H1 (cell line): ENCODE data around the gene PPRC1. TPM values are rescaled to one million over a fixed set of nuclear protein-coding genes. Genes with fewer than 3 reads are reported as not detected.

Experiments
- CHD1 ChIP-seq: IDR thresholded peaks from 2 replicates; pipeline ENCODE4 v1.6.1; 2012; ENCODE audit warnings: low read depth, low read length, improper control_type of control experiment
- GABPA ChIP-seq: IDR thresholded peaks from 2 replicates; pipeline ENCODE4 v1.6.1; 2011; ENCODE audit warnings: mild to moderate bottlenecking, low read length, moderate library complexity, borderline replicate concordance; ENCODE audit not compliant: insufficient read depth
- NRF1 ChIP-seq: IDR thresholded peaks from 2 replicates; pipeline ENCODE4 v1.6.1; 2011; ENCODE audit warnings: mild to moderate bottlenecking, low read depth, low read length, improper control_type of control experiment
- PHF8 ChIP-seq: fragments of 200-600 bp; sonication (generic); conservative IDR thresholded peaks from 2 replicates; pipeline ENCODE4 v1.7.1; 2012; ENCODE audit warnings: low read depth, mild to moderate bottlenecking, inconsistent platforms, low read length, moderate library complexity
- POLR2A ChIP-seq, 2 experiments: IDR thresholded peaks; 1 replicate in 1 of 2; 2 replicates in 1 of 2; pipeline ENCODE4 v1.6.1; 2011; ENCODE audit warnings: low read depth in 2 of 2, low read length in 2 of 2, mild to moderate bottlenecking in 2 of 2; ENCODE audit errors: control extremely low read depth in 1 of 2
- SAP30 ChIP-seq: fragments of 300-600 bp; sonication (generic); IDR thresholded peaks from 2 replicates; pipeline ENCODE4 v1.7.1; 2012; ENCODE audit warnings: low read length, moderate library complexity, mild to moderate bottlenecking, inconsistent platforms; ENCODE audit not compliant: insufficient read depth, insufficient replicate concordance
- SIN3A ChIP-seq, 2 experiments: IDR thresholded peaks in 1 of 2; conservative IDR thresholded peaks in 1 of 2; 2 replicates each; pipeline ENCODE4 v1.6.1; 2011 to 2012; ENCODE audit warnings: low read length in 2 of 2, improper control_type of control experiment in 1 of 2, low read depth in 1 of 2, mild to moderate bottlenecking in 1 of 2
- TCF12 ChIP-seq: IDR thresholded peaks from 2 replicates; pipeline ENCODE4 v1.6.1; 2011; ENCODE audit warnings: low read depth, mild to moderate bottlenecking, low read length
- polyA plus RNA-seq, 7 experiments: library from polyadenylated mRNA; depleted of rRNA in 3 of 7; stranded (reverse) in 5 of 7; unstranded in 2 of 7; fragments of >200 nt in 5 of 7; fragments of 200-250 nt in 2 of 7; gene quantifications; 1 replicate in 5 of 7; 2 replicates in 1 of 7; 4 replicates in 1 of 7; pipeline versions ENCODE4 v1.2.1 to v1.2.3, GENCODE V29; 2011 to 2013; ENCODE audit warnings: missing spikeins in 2 of 7, mixed read lengths in 2 of 7
- total RNA-seq: library from RNA; stranded (reverse); fragmentation: NEBNext Ultra II Directional; extraction: Animal tissue kit (Norgen Biotek cat#: 25700); gene quantifications from 2 replicates; pipeline ENCODE4 v1.2.1, GENCODE V29; 2021
- TF ChIP-seq, protein P1 (sequence below): fragments of 300-600 bp; sonication (generic); IDR thresholded peaks from 2 replicates; pipeline ENCODE4 v1.7.1; 2012; ENCODE audit warnings: low read length, moderate library complexity, mild to moderate bottlenecking, inconsistent platforms; ENCODE audit not compliant: insufficient replicate concordance

The PPRC1 gene
- total and polyA plus RNA-seq, 2 of the 8 experiments (the other 6 are each of a cell fraction or from before 2014, with no cell fraction given): 46.5 to 88.4 TPM

DNA sequence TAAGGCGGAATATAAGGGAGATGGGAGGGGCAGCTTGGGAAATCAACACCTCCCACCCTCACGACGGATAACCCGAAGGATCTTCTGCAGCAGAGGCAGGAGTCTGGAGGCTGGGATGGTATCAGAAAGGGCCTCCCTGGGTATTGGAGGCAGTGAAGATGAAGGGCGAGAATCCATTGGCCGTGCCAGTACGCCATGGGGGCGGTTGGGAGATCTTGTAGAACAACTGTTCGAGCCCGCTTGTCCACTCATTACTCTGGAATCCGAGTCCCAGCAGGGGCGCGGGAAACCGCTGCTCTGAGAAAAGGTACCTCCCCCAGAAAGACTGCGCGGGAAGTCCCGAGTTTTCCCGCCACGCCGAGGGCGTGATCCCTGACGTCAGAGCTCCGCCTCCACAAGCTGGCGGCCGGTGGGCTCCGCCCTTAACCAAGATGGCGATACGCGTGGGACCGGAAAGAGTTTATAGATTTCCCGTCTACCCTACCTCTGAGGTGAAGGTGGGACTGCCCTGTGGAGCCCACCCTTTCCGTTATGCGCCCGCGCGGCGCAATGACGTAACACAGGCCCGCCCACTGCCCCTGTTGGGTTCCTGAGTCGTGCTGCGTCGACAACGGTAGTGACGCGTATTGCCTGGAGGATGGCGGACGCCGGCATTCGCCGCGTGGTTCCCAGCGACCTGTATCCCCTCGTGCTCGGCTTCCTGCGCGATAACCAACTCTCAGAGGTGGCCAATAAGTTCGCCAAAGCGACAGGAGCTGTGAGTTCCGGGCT, 19.1 kb downstream of the PPRC1 start, which contains the start of gene NOLC1 (continued):
- peak; percentile 81; the same call in 1 of the 2 replicates for TF ChIP-seq GABPA
- no peak for TF ChIP-seq NRF1
- TF ChIP-seq POLR2A (IDR thresholded peaks at IDR 0.05; ENCODE audit: control extremely low read depth in 1 of 2, low read depth in 2 of 2, low read length in 2 of 2): peak; percentile 96 to 99
- no peak for TF ChIP-seq CHD1
- TF ChIP-seq, protein P1, sequence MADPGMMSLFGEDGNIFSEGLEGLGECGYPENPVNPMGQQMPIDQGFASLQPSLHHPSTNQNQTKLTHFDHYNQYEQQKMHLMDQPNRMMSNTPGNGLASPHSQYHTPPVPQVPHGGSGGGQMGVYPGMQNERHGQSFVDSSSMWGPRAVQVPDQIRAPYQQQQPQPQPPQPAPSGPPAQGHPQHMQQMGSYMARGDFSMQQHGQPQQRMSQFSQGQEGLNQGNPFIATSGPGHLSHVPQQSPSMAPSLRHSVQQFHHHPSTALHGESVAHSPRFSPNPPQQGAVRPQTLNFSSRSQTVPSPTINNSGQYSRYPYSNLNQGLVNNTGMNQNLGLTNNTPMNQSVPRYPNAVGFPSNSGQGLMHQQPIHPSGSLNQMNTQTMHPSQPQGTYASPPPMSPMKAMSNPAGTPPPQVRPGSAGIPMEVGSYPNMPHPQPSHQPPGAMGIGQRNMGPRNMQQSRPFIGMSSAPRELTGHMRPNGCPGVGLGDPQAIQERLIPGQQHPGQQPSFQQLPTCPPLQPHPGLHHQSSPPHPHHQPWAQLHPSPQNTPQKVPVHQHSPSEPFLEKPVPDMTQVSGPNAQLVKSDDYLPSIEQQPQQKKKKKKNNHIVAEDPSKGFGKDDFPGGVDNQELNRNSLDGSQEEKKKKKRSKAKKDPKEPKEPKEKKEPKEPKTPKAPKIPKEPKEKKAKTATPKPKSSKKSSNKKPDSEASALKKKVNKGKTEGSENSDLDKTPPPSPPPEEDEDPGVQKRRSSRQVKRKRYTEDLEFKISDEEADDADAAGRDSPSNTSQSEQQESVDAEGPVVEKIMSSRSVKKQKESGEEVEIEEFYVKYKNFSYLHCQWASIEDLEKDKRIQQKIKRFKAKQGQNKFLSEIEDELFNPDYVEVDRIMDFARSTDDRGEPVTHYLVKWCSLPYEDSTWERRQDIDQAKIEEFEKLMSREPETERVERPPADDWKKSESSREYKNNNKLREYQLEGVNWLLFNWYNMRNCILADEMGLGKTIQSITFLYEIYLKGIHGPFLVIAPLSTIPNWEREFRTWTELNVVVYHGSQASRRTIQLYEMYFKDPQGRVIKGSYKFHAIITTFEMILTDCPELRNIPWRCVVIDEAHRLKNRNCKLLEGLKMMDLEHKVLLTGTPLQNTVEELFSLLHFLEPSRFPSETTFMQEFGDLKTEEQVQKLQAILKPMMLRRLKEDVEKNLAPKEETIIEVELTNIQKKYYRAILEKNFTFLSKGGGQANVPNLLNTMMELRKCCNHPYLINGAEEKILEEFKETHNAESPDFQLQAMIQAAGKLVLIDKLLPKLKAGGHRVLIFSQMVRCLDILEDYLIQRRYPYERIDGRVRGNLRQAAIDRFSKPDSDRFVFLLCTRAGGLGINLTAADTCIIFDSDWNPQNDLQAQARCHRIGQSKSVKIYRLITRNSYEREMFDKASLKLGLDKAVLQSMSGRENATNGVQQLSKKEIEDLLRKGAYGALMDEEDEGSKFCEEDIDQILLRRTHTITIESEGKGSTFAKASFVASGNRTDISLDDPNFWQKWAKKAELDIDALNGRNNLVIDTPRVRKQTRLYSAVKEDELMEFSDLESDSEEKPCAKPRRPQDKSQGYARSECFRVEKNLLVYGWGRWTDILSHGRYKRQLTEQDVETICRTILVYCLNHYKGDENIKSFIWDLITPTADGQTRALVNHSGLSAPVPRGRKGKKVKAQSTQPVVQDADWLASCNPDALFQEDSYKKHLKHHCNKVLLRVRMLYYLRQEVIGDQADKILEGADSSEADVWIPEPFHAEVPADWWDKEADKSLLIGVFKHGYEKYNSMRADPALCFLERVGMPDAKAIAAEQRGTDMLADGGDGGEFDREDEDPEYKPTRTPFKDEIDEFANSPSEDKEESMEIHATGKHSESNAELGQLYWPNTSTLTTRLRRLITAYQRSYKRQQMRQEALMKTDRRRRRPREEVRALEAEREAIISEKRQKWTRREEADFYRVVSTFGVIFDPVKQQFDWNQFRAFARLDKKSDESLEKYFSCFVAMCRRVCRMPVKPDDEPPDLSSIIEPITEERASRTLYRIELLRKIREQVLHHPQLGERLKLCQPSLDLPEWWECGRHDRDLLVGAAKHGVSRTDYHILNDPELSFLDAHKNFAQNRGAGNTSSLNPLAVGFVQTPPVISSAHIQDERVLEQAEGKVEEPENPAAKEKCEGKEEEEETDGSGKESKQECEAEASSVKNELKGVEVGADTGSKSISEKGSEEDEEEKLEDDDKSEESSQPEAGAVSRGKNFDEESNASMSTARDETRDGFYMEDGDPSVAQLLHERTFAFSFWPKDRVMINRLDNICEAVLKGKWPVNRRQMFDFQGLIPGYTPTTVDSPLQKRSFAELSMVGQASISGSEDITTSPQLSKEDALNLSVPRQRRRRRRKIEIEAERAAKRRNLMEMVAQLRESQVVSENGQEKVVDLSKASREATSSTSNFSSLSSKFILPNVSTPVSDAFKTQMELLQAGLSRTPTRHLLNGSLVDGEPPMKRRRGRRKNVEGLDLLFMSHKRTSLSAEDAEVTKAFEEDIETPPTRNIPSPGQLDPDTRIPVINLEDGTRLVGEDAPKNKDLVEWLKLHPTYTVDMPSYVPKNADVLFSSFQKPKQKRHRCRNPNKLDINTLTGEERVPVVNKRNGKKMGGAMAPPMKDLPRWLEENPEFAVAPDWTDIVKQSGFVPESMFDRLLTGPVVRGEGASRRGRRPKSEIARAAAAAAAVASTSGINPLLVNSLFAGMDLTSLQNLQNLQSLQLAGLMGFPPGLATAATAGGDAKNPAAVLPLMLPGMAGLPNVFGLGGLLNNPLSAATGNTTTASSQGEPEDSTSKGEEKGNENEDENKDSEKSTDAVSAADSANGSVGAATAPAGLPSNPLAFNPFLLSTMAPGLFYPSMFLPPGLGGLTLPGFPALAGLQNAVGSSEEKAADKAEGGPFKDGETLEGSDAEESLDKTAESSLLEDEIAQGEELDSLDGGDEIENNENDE: no peak
- 0 out of 2 replicates have a peak, but pooled peaks have one; percentile 42 for TF ChIP-seq TCF12
- peak in 1 of 2 experiments; percentile 92; a peak in 3 of 4 replicates for TF ChIP-seq SIN3A (conservative IDR thresholded peaks at IDR 0.05 in 1 of 2, IDR thresholded peaks at IDR 0.05 in 1 of 2; ENCODE audit: low read depth in 1 of 2, low read length in 2 of 2)
- peak; percentile 95 for TF ChIP-seq PHF8
- TF ChIP-seq SAP30: peak; percentile 91
